Neural progenitor cell (in vitro differentiated cells): ENCODE data around the gene TYK2. TPM values are rescaled to one million over a fixed set of nuclear protein-coding genes. Genes with fewer than 3 reads are reported as not detected.
"Not testable (repeated sequence)": the region's sequence is repeated elsewhere in the genome, so short reads cannot be mapped to it uniquely, and the experiment has no call there.

Experiments
- DNase-seq: peaks from one replicate; pipeline ENCODE4 v3.0.0-alpha.2; 2016; ENCODE audit warnings: low spot score
- H2AFZ ChIP-seq: fragments of 200-600 bp; sonication (generic); replicated peaks from 2 replicates; pipeline ENCODE4 v1.6.1; 2016; ENCODE audit warnings: antibody characterized with exemption
- H3F3A ChIP-seq: fragments of 200-600 bp; sonication (generic); 2 replicates; pipeline ENCODE4 v1.6.1; 2016; ENCODE audit warnings: antibody characterized with exemption, low read depth
- H3K27ac ChIP-seq: fragments of 200-600 bp; sonication (generic); 2 replicates; pipeline ENCODE4 v1.5.1; 2016; ENCODE audit warnings: mild to moderate bottlenecking
- H3K27me3 ChIP-seq: fragments of 200-600 bp; sonication (generic); 2 replicates; pipeline ENCODE4 v1.6.1; 2016; ENCODE audit warnings: mild to moderate bottlenecking, moderate library complexity
- H3K36me3 ChIP-seq: fragments of 200-600 bp; sonication (generic); 2 replicates; pipeline ENCODE4 v1.5.1; 2016
- H3K4me1 ChIP-seq: fragments of 200-600 bp; sonication (generic); 2 replicates; pipeline ENCODE4 v1.6.1; 2016; ENCODE audit warnings: mixed run types
- H3K4me2 ChIP-seq: fragments of 200-600 bp; sonication (generic); 2 replicates; pipeline ENCODE4 v1.6.1; 2016
- H3K4me3 ChIP-seq: fragments of 200-600 bp; sonication (generic); 2 replicates; pipeline ENCODE4 v1.5.1; 2016
- H3K79me2 ChIP-seq: fragments of 200-600 bp; sonication (generic); 2 replicates; pipeline ENCODE4 v1.6.1; 2016; ENCODE audit warnings: low read depth
- H3K9ac ChIP-seq: fragments of 200-600 bp; sonication (generic); 2 replicates; pipeline ENCODE4 v1.6.1; 2016
- H3K9me3 ChIP-seq: fragments of 200-600 bp; sonication (generic); 2 replicates; pipeline ENCODE4 v1.5.1; 2016; ENCODE audit warnings: low read depth
- H4K20me1 ChIP-seq: fragments of 200-600 bp; sonication (generic); 2 replicates; pipeline ENCODE4 v1.6.1; 2016; ENCODE audit warnings: low read depth
- H3K27ac Mint-ChIP-seq: 3 replicates; pipeline ENCODE4 v1.8.0; 2021; ENCODE audit warnings: mixed read lengths
- H3K27me3 Mint-ChIP-seq: 2 replicates; pipeline ENCODE4 v1.8.0; 2022; ENCODE audit warnings: low read depth, mild to moderate bottlenecking, inconsistent platforms, moderate library complexity, mixed read lengths; ENCODE audit not compliant: insufficient read depth
- H3K36me3 Mint-ChIP-seq: 3 replicates; pipeline ENCODE4 v1.8.0; 2021; ENCODE audit warnings: mixed read lengths
- H3K4me1 Mint-ChIP-seq: 3 replicates; pipeline ENCODE4 v1.8.0; 2021; ENCODE audit warnings: mixed read lengths
- H3K4me3 Mint-ChIP-seq: 3 replicates; pipeline ENCODE4 v1.8.0; 2021; ENCODE audit warnings: mild to moderate bottlenecking, moderate library complexity, mixed read lengths
- H3K9me3 Mint-ChIP-seq: 3 replicates; pipeline ENCODE4 v1.8.0; 2020; ENCODE audit warnings: mixed read lengths
- CTCF ChIP-seq: fragments of 200-600 bp; sonication (generic); IDR thresholded peaks from 2 replicates; pipeline ENCODE4 v1.5.1; 2017; ENCODE audit warnings: antibody characterized with exemption, mild to moderate bottlenecking
- EZH2 ChIP-seq: fragments of 200-600 bp; sonication (generic); IDR thresholded peaks from 2 replicates; pipeline ENCODE4 v1.6.1; 2017; ENCODE audit warnings: antibody characterized with exemption, mild to moderate bottlenecking, moderate library complexity
- EZH2phosphoT487 ChIP-seq: fragments of 200-600 bp; sonication (generic); IDR thresholded peaks from 2 replicates; pipeline ENCODE4 v1.6.1; 2017; ENCODE audit warnings: antibody characterized with exemption
- total RNA-seq: library from RNA; depleted of rRNA; stranded (reverse); fragments of >200 nt; gene quantifications from 2 replicates; pipeline ENCODE4 v1.2.3, GENCODE V29; 2015; ENCODE audit warnings: low replicate concordance

TYK2 gene
- total RNA-seq, 1 donor from 2014 or later: 20.7 TPM

DNA sequence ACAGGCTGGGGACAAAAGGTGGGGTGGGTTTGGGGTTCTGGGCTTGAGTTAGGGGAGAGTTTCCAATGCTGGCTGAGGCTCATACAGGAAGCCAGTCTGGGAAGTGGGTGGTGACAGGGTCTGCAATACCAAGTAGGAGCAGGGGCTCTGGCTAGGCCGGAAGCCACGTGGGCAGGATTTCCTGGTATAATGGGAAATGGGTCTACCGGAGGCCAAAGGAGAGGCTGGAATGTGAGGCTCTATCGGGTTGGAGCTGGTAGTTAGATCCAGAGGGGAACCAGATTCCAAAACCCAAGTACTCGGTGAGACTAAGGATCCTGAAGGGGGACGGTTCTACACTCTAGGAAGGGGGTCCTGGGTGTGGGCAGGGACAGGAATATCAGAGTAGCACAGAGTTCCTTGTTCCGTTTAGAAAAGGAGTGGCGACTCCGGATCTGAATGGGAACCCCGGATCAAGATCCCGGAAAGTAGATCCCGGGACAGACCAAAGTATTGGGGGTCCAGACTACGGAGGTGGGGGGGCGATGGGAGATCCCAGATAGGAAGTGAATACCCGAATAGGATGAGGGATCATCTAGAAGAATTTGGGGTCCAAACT, 22.2 kb upstream of the TYK2 start:
- Histone ChIP-seq H4K20me1 (peaks cover 43% of the 10 kb centered on the region), H3K27me3 (peaks cover 30% of the 10 kb centered on the region), H3K79me2 (peaks cover 58% of the 10 kb centered on the region), H3F3A (peaks cover 23% of the 10 kb centered on the region), H3K4me1 (peaks cover 5% of the 10 kb centered on the region), H3K36me3 (no peaks in the 10 kb centered on the region), H3K27ac (no peak overlapping the region), H3K9me3 (no peaks in the 10 kb centered on the region), H3K9ac (peak overlapping the region; percentile 76), H3K4me3 (peak overlapping the region; percentile 97), H3K4me2 (peak overlapping the region; percentile 92), H2AFZ (no peak overlapping the region)
- peaks cover 24% of the 10 kb centered on the region for H3K4me1 Mint-ChIP-seq
- no peak for TF ChIP-seq EZH2
- TF ChIP-seq EZH2phosphoT487: no peak
- no peak for TF ChIP-seq CTCF
- H3K27me3 Mint-ChIP-seq: peaks cover 20% of the 10 kb centered on the region
- DNase-seq: peak; percentile 39
- H3K9me3 Mint-ChIP-seq: no peaks in the 10 kb centered on the region
- H3K4me3 Mint-ChIP-seq: peak overlapping the region; percentile 93
- peak overlapping the region; percentile 92 for H3K27ac Mint-ChIP-seq
- H3K36me3 Mint-ChIP-seq: no peaks in the 10 kb centered on the region

GRCh38 chr19:10399878-10400277, 19.5 kb upstream of the TYK2 start:
- no peak for DNase-seq
- Histone ChIP-seq H3K27me3 (peaks cover 3% of the 10 kb centered on the region), H3F3A (peaks cover 13% of the 10 kb centered on the region), H2AFZ (no peak overlapping the region), H3K4me1 (peaks cover 5% of the 10 kb centered on the region), H3K9me3 (no peaks in the 10 kb centered on the region), H3K27ac (no peak overlapping the region), H3K4me3 (no peak overlapping the region), H3K4me2 (no peak overlapping the region), H4K20me1 (peaks cover 47% of the 10 kb centered on the region), H3K9ac (no peak overlapping the region), H3K36me3 (no peaks in the 10 kb centered on the region), H3K79me2 (peaks cover 65% of the 10 kb centered on the region)
- TF ChIP-seq EZH2phosphoT487 (no peak), EZH2 (no peak), CTCF (no peak)
- Mint-ChIP-seq H3K4me1 (peaks cover 18% of the 10 kb centered on the region), H3K36me3 (peaks cover 3% of the 10 kb centered on the region), H3K27ac (no peak overlapping the region), H3K27me3 (peaks cover 13% of the 10 kb centered on the region), H3K9me3 (no peaks in the 10 kb centered on the region), H3K4me3 (no peak overlapping the region)

DNA sequence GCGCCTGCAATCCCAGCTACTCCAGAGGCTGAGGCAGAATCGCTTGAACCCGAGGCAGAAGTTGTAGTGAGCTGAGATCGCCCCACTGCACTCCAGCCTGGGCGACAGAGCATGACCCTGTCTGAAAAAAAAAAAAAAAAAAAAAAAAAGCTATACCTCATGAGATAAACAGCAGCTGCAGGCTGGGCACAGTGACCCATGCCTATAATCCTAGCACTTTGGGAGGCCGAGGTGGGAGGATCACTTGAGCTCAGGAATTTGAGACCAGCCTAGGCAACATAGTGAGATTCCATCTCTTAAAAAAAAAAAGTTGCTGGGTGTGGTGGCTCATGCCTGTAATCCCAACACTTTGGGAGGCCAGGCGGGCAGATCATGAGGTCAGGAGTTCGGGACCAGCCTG, 19.0 kb upstream of the TYK2 start:
- Histone ChIP-seq H4K20me1 (peaks cover 47% of the 10 kb centered on the region), H3K79me2 (peaks cover 65% of the 10 kb centered on the region)
- not testable (repeated sequence) for H3F3A ChIP-seq, H3K4me2 ChIP-seq, H3K27me3 ChIP-seq, H3K27ac ChIP-seq, H2AFZ ChIP-seq, H3K4me3 Mint-ChIP-seq, H3K4me1 ChIP-seq, H3K4me3 ChIP-seq, H3K36me3 Mint-ChIP-seq, H3K36me3 ChIP-seq, H3K9me3 ChIP-seq, H3K27ac Mint-ChIP-seq, H3K9ac ChIP-seq, DNase-seq, H3K9me3 Mint-ChIP-seq
- Mint-ChIP-seq H3K4me1 (peaks cover 17% of the 10 kb centered on the region), H3K27me3 (peaks cover 10% of the 10 kb centered on the region)

DNA sequence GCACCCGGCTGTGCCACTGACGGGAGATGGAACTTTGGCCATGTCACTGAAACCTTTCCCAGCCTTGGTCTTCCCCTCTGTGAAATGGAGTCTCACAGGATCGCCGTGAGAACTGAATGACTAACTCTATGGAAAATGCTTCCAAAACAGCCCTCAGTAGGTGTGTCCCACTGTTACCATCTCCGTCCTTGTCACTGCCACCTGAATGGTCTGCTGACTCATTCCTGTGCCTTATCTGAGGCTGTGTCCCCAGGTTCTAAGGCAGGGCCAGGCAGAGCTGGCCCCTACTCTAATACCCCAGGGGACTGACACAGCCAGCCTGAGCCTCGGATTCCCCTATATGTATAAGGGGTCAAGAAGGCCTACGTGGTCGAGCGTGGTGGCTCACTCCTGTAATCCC, 18.4 kb upstream of the TYK2 start:
- Histone ChIP-seq H3K9me3 (no peaks in the 10 kb centered on the region), H3K27ac (no peak overlapping the region), H3K4me1 (peaks cover 5% of the 10 kb centered on the region), H4K20me1 (peaks cover 47% of the 10 kb centered on the region), H3F3A (peaks cover 3% of the 10 kb centered on the region), H3K27me3 (no peaks in the 10 kb centered on the region), H3K79me2 (peaks cover 65% of the 10 kb centered on the region), H3K36me3 (no peaks in the 10 kb centered on the region), H3K9ac (no peak overlapping the region), H2AFZ (no peak overlapping the region), H3K4me2 (no peak overlapping the region), H3K4me3 (no peak overlapping the region)
- Mint-ChIP-seq H3K4me3 (no peak overlapping the region), H3K4me1 (peaks cover 15% of the 10 kb centered on the region), H3K9me3 (no peaks in the 10 kb centered on the region), H3K36me3 (peaks cover 3% of the 10 kb centered on the region), H3K27me3 (peaks cover 9% of the 10 kb centered on the region), H3K27ac (no peak overlapping the region)
- TF ChIP-seq EZH2: no peak
- no peak for TF ChIP-seq EZH2phosphoT487
- TF ChIP-seq CTCF: no peak
- no peak for DNase-seq
